Right hindlimb (tissue), 1 donor: ENCODE results near the gene GPR62.

Experiments used
- DNase-seq: peaks from one replicate; pipeline ENCODE4 v3.0.0-alpha.2; 2018

Gene GPR62

DNA sequence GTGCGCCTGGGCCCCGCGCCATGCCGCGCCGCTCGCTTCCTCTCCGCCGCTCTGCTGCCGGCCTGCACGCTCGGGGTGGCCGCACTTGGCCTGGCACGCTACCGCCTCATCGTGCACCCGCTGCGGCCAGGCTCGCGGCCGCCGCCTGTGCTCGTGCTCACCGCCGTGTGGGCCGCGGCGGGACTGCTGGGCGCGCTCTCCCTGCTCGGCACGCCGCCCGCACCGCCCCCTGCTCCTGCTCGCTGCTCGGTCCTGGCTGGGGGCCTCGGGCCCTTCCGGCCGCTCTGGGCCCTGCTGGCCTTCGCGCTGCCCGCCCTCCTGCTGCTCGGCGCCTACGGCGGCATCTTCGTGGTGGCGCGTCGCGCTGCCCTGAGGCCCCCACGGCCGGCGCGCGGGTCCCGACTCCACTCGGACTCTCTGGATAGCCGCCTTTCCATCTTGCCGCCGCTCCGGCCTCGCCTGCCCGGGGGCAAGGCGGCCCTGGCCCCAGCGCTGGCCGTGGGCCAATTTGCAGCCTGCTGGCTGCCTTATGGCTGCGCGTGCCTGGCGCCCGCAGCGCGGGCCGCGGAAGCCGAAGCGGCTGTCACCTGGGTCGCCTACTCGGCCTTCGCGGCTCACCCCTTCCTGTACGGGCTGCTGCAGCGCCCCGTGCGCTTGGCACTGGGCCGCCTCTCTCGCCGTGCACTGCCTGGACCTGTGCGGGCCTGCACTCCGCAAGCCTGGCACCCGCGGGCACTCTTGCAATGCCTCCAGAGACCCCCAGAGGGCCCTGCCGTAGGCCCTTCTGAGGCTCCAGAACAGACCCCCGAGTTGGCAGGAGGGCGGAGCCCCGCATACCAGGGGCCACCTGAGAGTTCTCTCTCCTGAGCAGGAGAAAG lies 951 bp downstream of the GPR62 start:
- peak; percentile 78 for DNase-seq

DNA sequence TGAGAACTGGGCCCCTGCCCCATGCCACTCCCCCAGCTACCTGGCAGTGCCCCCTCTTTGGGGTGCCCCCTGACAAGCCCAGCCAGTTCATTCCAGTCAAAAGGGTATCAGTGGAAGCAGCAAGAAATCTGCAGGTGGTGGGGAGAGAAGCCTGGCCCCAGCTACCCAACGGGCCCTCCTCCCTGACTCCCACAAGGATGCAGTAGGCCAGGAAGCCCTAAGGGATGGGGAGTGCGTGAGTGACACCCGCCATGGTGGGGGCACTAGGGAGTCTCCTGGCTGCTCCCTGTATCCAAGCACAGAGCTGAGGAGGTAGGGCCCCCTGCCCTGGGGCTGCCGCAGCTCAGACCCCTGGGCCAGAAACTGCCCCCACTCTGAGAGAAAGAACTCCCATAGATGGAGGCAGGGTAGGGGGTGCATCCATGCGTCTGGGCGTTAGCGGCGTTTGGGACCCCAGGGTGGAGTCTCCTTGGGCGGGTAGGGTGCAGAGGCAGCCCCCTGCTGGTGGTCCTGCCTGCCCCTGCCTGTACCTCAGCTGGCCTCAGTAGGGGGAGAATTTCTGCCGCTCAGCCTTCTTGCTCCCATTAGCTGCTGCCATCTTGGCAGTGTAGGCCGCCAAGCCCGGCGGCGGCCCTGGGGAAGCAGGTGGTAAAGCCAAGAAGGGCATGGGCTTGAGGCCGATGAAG lies 2.5 kb downstream of the GPR62 start:
- DNase-seq: no peak

DNA sequence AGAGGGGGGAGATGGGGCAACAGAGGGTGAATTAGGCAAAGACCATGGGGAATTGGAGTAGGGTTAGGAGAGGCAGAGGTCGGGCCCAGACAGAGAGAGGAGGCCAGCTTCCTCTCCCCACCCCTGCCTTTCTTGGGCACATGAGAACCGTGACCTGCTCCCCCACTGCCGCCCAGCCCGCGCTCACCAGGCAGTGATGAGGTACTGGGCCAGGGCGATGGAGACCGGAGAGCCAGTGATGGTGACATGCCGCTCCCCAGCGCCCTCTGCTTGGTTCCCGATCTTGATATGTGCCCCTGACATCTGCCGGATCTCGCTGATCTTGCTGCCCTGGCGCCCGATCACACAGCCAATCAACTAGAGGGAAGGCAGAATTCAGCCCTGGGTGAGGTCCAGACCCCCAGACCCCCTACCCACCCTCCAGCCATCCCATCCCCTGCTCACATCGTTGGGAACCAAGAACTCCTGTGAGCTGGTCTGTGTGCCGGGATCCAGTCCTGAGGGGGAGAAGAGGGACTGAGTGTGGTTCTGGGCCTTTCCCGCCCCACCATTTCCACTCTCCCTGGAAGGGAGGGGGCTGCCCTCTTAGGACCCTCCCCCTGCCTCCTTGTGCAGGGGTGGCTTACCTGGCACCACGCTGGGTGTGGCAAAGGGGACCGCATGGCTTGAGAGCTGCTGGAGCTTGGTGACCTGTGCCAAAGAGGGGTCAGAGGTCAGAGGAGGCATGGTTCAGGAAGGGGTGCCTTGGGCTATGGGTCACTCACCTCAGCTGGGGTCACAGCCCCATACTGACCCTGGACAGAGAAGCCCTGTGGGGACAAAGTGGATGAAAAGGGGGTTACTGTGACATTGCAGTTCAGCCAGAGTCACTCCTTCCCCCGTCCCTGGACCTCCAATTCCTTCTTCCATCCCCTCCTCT lies 3.7 kb downstream of the GPR62 start:
- DNase-seq: no peak

DNA sequence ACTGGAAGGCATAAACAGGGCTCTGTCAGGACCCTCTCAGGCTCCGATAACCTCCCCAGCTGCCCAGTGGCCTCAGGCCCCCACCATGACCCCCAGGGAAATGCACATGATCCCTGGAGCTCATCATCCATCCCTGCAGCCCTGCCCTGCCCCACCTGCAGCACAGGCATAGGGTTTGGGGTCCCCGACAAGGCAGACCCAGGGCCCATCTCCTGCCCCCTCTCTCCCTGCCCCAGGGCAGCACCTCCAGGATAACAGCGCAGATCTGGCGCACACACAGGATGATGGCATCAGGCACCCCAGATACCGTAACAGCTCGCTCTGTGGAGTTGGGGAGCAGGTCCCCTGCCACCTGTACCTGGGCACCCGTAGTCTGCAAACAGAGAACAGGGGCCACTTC lies 4.5 kb downstream of the GPR62 start:
- no peak for DNase-seq

DNA sequence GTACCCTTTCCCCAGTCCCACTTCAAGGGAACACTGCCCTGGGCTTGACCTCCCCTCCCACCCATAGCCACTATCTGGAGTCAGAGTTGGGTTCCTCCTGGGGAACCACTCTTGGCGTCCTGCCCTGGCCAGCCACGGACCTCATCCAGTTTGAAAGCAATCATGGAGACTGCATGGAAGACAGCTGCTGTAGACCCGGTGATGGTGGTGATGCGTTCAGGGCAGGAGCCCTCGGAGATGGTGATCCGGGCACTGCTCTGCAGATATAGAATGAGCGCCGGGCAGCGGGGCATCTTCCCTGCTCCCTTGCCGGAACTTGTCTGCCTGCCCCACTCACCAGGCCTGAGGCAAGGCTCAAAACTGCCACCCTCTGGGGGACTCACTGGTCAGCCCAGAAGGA lies 5.2 kb downstream of the GPR62 start:
- DNase-seq: no peak

DNA sequence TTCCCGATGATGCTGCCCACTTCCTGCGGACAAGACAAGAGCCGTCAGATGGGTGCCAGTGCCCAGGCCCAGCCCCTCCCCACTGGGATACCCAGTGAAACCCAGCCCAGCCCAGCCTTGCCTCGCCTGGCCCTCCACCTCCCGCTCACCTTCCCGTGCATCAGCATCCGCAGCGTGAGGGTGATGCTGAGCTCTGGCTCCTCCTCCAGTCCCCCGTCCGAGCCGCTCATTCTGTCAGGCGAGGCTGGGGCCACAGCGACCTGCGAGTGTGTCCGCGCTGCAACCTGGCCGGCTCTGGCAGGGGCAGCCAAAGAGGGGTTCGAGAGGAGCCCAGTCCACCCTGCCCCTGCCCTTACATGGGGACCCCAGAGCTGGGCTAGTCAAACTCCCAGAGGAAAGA lies 5.8 kb downstream of the GPR62 start:
- no peak for DNase-seq

DNA sequence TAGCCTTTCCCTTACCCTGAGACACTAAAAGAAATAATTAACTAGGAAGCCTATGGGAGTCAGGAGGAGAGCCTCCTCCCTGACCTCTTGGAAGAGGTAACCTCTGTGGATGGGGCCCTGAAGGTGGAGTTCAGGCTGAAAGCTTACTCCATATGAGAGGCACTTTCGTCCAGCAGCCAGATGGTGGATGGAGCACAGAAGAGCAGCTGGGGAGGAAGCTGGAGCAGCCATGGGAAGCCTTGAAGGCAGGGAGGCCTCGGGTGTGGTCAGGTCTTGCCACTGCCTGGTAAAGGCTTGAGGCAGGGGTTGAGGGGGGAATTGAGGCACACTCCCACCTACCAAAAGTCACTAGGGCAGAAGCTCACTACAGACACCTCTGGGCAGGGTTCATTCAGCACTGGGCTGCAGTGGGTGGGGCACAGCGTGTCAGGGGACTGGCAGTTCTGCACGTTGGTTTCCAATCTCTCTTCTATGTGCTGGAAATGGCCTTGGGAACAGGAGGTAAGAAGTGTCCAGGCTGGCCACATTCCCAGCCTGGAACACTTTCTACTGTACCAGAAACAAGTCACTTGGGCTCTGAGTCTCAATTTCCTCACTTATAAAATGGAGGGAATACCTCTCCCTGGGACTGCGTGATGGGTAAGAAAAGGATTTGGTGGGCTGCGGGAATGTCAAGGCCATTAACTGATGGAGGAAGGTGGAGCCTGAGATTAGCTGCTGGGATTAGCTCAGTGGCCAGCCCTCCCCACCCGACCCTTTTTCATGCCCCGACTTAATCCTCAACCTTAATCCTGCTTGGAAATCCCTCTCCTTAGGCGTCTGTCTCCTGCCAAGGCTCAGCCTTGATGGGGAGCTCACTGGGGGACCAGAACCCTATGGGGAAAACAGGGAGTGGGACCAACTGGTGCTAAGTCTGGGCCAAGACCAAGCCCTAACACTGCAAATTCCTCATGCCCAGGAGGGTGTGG lies 6.7 kb downstream of the GPR62 start:
- no peak for DNase-seq

DNA sequence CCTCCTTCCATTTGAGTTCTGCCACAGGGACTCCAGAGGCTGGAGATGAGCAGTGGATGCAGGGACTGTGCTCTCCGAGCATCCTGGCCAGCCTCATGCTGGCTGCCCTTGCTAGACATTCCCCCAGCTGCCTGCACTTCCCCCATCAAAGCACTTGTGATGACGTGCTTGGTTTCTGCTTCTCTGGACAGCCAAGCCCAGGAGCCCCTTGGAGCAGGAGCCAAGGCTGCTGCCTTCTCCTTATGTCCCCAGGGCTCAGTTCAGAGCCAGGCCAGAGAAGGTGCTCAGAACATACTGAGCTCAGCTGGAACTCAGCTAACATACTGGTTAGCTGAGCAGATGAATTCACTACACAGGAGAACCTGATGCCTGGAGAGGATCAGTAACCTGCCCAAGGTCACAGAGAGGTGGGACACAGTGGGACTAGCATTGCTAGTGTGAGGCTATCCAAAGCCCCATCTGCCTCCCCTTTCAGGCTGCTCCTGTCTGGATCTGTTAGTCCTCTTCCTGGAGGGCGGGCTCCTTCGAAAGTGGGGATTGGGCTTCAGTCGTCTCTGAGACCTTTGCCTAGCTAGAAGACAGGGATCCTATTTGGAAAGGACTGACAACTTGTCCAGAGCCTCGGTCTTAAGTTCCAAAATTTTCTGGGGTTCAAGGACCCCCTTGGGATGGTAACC lies 7.8 kb downstream of the GPR62 start:
- peak; percentile 71 for DNase-seq

DNA sequence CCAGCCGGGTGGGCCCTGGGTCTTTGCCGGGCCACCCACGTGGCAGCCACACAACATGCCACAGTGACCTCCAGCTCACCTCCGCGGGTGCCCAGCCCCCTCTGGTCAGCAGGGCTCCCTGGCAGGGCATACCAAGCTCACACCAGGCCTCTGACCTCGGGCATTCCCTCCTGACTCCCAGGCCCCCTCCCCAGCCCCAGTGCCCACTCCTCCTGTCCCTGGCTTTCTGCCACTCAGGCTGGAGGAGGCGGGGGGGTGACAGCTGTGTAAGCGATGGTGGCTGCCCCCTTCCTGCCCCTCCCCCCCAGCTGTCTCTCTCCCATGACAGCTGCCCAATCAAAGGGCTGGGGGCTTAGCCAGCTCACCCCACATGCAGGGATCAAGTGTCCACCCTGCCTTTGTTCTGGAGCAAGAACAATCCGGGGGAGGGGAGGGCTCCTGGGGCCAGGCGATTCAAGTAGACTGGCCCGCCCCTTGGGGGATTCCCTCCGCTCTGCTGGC lies 8.8 kb downstream of the GPR62 start:
- DNase-seq: peak; percentile 85

DNA sequence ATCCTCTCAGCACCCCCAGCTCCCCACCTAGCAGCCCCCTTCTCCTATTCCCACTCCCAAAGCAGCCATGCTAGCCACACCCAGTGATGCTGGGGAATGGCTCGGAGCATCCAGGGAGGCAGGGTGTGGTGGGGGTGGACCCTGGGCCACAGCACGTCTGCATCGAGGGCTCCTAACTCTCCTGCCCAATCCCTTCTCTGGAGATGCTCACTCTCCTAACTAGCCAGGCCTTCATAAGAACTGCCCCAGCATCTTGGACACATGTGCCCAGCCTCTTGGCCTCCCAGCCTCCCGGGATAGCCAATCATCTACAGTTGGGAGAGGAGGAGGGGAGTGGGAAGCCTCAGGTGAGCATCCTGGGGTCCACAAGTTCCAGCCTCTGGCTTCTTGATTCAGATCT lies 9.3 kb downstream of the GPR62 start:
- no peak for DNase-seq

DNA sequence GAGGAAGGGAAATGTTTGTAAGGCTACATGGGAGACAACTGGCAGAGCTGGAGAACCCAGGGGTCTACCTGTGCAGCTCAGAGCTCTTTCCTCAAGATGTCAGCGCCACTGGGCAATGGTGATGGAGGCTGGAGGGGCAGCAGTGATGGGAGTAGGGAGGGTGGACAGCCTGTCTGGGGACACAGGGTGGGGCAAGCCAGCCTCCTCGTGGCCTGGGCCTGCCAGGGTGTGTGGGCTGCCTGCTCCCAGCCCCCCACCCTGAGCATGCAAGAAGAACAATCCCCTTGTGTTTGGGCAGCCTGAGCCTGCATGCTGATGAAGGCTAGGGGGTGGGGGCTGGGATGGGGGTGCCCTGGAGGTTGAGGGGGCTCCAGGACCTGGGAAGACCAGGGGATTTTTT lies 10.8 kb downstream of the GPR62 start:
- no peak for DNase-seq

DNA sequence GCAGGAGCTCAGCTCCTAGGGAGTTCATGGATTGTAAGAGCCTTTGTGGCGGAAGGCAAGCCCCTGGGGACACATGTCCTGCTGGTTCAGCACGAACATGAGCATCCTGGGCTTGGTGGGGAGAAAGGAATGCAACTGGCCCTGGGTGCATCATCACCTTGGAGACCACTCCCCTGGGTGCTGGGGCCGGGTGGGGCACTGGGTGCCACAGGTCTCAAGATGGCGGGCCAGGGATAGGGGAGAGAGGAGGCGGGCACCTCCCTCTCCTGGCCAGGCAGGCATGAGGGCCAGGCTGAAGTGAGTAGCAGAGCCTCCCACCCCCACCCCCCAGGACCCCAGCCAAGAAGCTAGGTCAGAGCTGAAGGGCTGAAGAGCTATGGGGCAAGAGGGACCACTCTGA lies 11.3 kb downstream of the GPR62 start:
- DNase-seq: no peak

DNA sequence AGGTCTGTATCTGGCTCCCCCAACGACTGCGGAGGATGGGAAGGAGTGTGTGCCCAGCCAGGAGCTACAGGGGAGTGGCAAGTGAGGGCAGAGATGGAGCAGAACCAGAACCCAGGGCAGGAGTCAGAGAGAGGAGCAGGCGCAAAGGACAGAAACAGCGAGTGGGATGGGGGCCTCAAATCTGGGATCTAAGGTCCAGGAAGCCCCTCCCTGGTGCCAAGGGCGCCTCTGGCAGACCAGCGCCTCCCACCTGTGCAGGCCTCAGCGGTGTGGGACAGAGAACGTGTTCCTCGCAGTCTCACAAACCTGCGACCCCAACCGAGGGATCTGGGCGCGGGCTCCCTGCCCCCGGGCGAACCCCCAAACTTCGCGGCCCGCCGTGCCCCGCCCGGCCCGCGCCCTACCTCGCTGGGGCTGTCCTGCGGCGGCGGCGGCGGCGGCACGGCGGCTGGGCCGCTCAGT lies 11.8 kb downstream of the GPR62 start:
- DNase-seq: no peak

DNA sequence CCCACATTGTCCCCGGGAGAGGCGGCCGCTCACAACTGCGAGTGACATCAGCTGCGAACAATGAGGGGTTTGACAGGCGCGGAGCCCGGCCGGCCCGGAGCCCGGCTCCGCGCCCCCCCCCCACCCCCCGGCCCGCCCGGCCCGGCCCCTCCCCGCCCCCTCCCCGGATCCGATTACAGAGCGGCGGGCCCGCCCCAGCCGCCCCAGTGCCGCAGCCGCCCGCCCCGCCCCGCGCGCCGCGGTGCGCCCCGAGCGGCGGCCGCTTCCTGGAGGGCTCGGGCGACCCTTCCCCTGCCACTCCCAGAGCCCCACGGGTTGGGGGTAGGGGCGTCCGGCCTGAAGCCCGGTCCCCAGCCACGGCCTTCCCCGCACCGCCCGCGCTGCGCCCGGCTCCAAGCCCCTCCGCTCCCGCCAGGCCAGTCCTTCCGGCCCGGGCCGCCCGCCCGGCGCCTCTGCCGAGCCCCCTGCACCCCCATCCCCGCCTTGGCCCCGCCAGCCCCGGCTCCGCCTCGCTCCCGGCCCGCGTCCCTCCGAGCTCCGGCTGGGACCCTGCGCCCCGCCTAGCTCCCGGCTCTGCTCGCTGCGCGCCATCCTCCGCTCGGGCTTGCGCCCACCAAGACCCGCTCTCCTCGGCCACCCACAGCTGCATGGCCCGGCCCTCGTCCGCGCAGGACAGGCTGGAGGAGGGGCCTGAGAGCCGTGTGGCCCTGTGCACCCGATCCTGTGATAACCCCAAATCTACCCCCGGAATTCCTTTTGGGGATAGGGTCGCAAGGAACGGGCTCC lies 12.4 kb downstream of the GPR62 start, which contains the start of gene PCBP4:
TSS of gene PCBP4 (minus strand) at position 71 of the 786 bp plus-strand sequence. CDS start 6,214 bp downstream, outside the sequence.
- DNase-seq: peak; percentile 84

DNA sequence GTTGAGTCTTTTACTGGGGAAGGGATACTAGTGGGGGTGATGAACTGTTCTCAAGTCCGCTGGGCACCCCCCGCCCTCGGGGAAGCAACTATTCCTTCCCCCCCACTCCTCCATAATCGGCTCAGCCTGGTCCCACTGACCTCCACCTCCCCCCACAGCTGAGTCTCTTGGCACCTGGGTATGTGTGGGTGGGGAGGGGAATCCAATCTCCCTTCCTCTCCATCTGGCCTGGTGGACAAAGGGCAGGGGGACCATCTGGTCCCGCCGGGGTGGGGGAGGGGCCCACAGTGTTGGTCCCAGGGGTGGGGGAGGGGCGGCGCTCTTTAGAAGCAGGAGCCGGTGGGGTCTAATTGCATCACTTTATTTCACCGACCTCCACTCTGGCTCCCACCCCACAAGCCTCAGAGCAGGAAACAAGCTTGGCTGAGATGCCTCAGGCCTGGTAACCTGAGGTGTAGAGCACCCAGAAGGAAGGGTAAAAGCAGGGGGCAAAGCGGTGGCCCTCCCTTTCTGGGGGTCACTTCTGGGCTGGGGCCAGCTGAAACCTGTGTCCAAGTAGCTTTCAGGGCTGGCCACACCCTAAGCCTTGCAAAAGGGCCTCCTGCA lies 13.1 kb downstream of the GPR62 start:
- DNase-seq: peak; percentile 70

DNA sequence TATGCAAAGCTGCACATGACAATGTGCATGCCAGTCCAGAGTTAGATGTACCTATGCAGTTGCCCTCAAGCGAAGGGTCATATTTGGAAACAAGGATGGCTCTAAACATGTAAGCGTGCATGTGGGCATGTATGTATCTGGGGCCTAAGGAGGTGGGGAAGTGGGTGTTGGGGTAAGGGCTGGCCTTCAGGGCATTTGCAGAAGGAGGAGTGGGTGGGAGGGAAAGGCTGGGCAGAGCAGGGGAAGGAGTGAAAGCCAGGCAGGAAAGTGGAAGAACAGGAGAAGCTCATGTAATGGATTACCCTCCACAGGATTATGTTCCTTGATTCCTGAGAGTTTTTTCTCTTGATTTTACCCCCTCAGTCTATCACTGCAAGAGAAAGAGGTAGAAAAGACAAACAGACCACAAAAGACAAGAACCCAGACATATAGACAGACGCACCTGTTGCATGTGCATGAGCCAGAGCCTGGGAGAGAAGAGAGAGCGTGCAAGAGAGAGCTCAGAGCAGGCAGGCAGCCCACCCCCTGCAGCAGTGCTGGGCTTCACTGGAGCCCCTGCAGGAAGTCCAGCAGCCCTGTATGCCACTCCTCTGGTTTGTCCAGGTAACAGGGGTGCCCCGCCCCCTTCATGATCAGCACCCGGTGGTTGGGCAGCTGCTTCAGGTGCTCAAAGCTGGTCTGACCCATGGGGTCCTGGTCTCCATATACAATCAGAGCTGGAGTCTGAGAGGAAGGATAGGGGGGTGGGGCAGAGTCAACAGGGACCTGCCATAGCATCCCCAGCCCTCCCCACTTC lies 13.9 kb downstream of the GPR62 start:
- no peak for DNase-seq

DNA sequence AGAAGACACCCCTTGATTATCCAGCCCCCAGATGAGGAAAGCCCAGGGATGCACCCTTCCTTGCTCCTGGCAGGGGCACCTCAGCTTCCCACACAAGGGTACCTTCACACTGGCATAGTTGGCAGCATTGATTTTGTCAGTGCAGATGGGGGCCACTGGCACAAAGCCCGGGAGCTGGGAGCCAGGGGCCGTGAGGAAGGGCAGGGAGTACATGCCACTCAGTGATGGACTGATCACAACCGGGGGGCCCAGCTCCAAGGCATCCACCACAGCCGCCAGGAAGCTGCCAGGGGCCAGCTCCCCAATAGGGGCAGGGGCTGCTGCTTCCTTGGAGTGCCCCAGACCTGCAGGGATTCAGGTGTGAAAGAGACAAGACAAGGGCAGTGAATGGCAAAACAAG lies 14.7 kb downstream of the GPR62 start:
- no peak for DNase-seq

DNA sequence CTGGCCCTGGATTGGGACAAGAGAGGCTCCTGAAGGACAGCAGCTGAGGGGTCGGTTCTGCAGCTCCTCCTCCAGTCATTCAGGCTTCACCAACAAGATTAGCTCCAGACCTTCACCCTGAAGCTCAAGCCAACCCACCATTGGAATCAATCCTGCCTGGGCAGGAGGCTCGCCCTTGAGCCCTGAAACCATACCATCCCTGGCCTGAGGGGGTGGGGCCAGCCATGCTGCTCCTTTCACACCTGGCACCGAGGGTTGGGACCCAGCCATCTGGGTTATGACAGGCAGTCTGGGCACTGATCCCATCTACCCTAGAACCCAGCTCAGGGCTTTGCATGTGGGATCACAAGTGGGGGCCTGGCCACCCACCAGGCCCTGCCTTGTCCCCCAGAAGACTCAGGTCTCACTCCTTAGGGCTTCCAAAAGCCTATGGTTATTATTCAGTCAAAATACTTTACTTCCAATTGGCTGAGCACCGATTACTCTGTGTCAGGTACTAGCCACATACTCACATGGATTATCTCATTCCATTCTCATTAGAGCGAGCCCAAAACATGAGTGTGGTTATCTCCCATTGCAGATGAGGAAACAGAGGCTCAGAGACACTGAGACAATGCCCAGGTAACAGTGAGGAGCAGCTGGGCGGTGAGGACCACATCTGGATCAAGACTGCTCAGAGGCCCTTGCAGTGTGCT lies 15.6 kb downstream of the GPR62 start:
- DNase-seq: no peak
